WTC11 (cell line): ENCODE results near the gene VDAC1. TPM values are rescaled to one million over a fixed set of nuclear protein-coding genes. Genes with fewer than 3 reads are reported as not detected.

Experiments used
- ATAC-seq: fragments of 200-7000 bp; cut with Tn5 transposase; 2 replicates; pipeline ENCODE4 v1.10.0; 2021; ENCODE audit warnings: mild to moderate bottlenecking, moderate library complexity
- CTCF ChIA-PET: fragments of 300-600 bp; sonication (Branson Sonifier 250); formaldehyde crosslinking; loops from one replicate; lab custom pipeline; 2021; ENCODE audit warnings: antibody characterized with exemption; lab: Charles Lee
- POLR2A ChIA-PET: fragments of 350-600 bp; sonication (Branson Sonifier 250); formaldehyde crosslinking; loops from one replicate; lab custom pipeline; 2021; ENCODE audit warnings: antibody characterized with exemption; lab: Charles Lee
- DNase-seq: peaks from one replicate; pipeline ENCODE4 v3.0.0; 2021; ENCODE audit warnings: low spot score
- H3K27ac Mint-ChIP-seq: 2 replicates; pipeline ENCODE4 v1.8.0; 2021; ENCODE audit warnings: mixed read lengths
- H3K27me3 Mint-ChIP-seq: 2 replicates; pipeline ENCODE4 v1.8.0; 2021; ENCODE audit warnings: low read depth, mild to moderate bottlenecking, moderate library complexity, mixed read lengths
- H3K36me3 Mint-ChIP-seq: 2 replicates; pipeline ENCODE4 v1.8.0; 2021; ENCODE audit warnings: mixed read lengths
- H3K4me1 Mint-ChIP-seq: 2 replicates; pipeline ENCODE4 v1.8.0; 2022; ENCODE audit warnings: mixed read lengths
- H3K4me3 Mint-ChIP-seq: 2 replicates; pipeline ENCODE4 v1.8.0; 2021; ENCODE audit warnings: mild to moderate bottlenecking, moderate library complexity, mixed read lengths
- H3K9me3 Mint-ChIP-seq: 2 replicates; pipeline ENCODE4 v1.8.0; 2021; ENCODE audit warnings: mixed read lengths
- CDX4 ChIP-seq: fragments of 250-450 bp; sonication (Bioruptor Pico); IDR thresholded peaks from 2 replicates; pipeline ENCODE4 v1.9.0; 2021; ENCODE audit warnings: moderate library complexity, mild to moderate bottlenecking, inconsistent platforms, borderline replicate concordance
- CREM ChIP-seq: sonication (generic); formaldehyde crosslinking; IDR thresholded peaks from 2 replicates; pipeline ENCODE4 v1.8.1; 2022; ENCODE audit warnings: mild to moderate bottlenecking, missing genetic modification reagents, moderate library complexity
- E2F1 ChIP-seq: sonication (generic); formaldehyde crosslinking; IDR thresholded peaks from 2 replicates; pipeline ENCODE4 v1.8.0; 2022; ENCODE audit warnings: mild to moderate bottlenecking, missing genetic modification reagents
- ELF4 ChIP-seq: sonication (generic); formaldehyde crosslinking; IDR thresholded peaks from 2 replicates; pipeline ENCODE4 v1.8.1; 2022; ENCODE audit warnings: low read depth, mild to moderate bottlenecking, moderate library complexity, missing genetic modification reagents
- FOXP4 ChIP-seq: sonication (generic); formaldehyde crosslinking; IDR thresholded peaks from 2 replicates; pipeline ENCODE4 v1.8.0; 2022; ENCODE audit warnings: mild to moderate bottlenecking, missing genetic modification reagents
- HMGA2 ChIP-seq: fragments of 250-450 bp; sonication (Bioruptor Pico); IDR thresholded peaks from 2 replicates; pipeline ENCODE4 v1.4.0; 2021; ENCODE audit warnings: mild to moderate bottlenecking, moderate library complexity
- MXD4 ChIP-seq: fragments of 250-450 bp; sonication (Bioruptor Pico); IDR thresholded peaks from 2 replicates; pipeline ENCODE4 v1.8.0; 2021; ENCODE audit warnings: mild to moderate bottlenecking, moderate library complexity, borderline replicate concordance
- NFATC4 ChIP-seq: fragments of 250-450 bp; sonication (Bioruptor Pico); IDR thresholded peaks from 2 replicates; pipeline ENCODE4 v1.9.0; 2021; ENCODE audit warnings: mild to moderate bottlenecking
- NR2C2 ChIP-seq: sonication (generic); formaldehyde crosslinking; IDR thresholded peaks from 2 replicates; pipeline ENCODE4 v1.8.0; 2022; ENCODE audit warnings: mild to moderate bottlenecking, missing genetic modification reagents
- RELA ChIP-seq: sonication (generic); formaldehyde crosslinking; IDR thresholded peaks from 2 replicates; pipeline ENCODE4 v1.8.1; 2022; ENCODE audit warnings: missing genetic modification reagents, mild to moderate bottlenecking, borderline replicate concordance
- RORB ChIP-seq: fragments of 250-450 bp; sonication (Bioruptor Pico); IDR thresholded peaks from 2 replicates; pipeline ENCODE4 v1.9.0; 2021; ENCODE audit warnings: mild to moderate bottlenecking
- SMAD3 ChIP-seq: sonication (generic); formaldehyde crosslinking; IDR thresholded peaks from 2 replicates; pipeline ENCODE4 v1.8.0; 2022; ENCODE audit warnings: missing genetic modification reagents, mild to moderate bottlenecking, borderline replicate concordance
- SMAD4 ChIP-seq: sonication (generic); formaldehyde crosslinking; IDR thresholded peaks from 2 replicates; pipeline ENCODE4 v1.8.0; 2022; ENCODE audit warnings: mild to moderate bottlenecking, missing genetic modification reagents
- TEAD4 ChIP-seq: sonication (generic); formaldehyde crosslinking; IDR thresholded peaks from 2 replicates; pipeline ENCODE4 v1.8.0; 2022; ENCODE audit warnings: mild to moderate bottlenecking, missing genetic modification reagents
- ZBTB21 ChIP-seq: sonication (generic); formaldehyde crosslinking; IDR thresholded peaks from 2 replicates; pipeline ENCODE4 v1.8.1; 2023; ENCODE audit warnings: mild to moderate bottlenecking, missing genetic modification reagents, borderline replicate concordance
- ZNF138 ChIP-seq: sonication (generic); formaldehyde crosslinking; conservative IDR thresholded peaks from 2 replicates; pipeline ENCODE4 v1.8.1; 2022; ENCODE audit warnings: mild to moderate bottlenecking, moderate library complexity, missing genetic modification reagents
- ZNF281 ChIP-seq: sonication (generic); formaldehyde crosslinking; IDR thresholded peaks from 2 replicates; pipeline ENCODE4 v1.8.0; 2023; ENCODE audit warnings: mild to moderate bottlenecking, missing genetic modification reagents
- ZNF396 ChIP-seq: fragments of 250-450 bp; sonication (Bioruptor Pico); IDR thresholded peaks from 2 replicates; pipeline ENCODE4 v1.8.0; 2021; ENCODE audit warnings: mild to moderate bottlenecking, moderate library complexity, borderline replicate concordance
- total RNA-seq: library from RNA; stranded (reverse); gene quantifications from 3 replicates; pipeline ENCODE4 v1.2.3, GENCODE V29; 2021
- TF ChIP-seq, protein P1 (sequence below): sonication (generic); formaldehyde crosslinking; IDR thresholded peaks from 2 replicates; pipeline ENCODE4 v1.8.1; 2022; ENCODE audit warnings: mild to moderate bottlenecking, missing genetic modification reagents, moderate library complexity, borderline replicate concordance

The VDAC1 gene
- total RNA-seq, 1 experiment from 2014 or later, result 274 TPM

GRCh38 chr5:134008266-134008749, 3.5 kb upstream of the VDAC1 start:
- no peak for DNase-seq
- H3K9me3 Mint-ChIP-seq, result peaks cover 7% of the 10 kb centered on the region; the same call in 1 of the 2 replicates
- no peak for ATAC-seq
- ChIA-PET CTCF (interaction anchor here (1.2 to 5.4 kb wide), 6 partner anchors 11 to 132 kb away, joined by 3 to 37 read pairs (median 12); no protein-coding TSS in a partner anchor), POLR2A (no interaction called here)
- H3K27me3 Mint-ChIP-seq, result no peaks in the 10 kb centered on the region; the same call in 1 of the 2 replicates
- H3K4me1 Mint-ChIP-seq, result peaks cover 27% of the 10 kb centered on the region
- TF ChIP-seq E2F1, result no peak
- TF ChIP-seq HMGA2 (CRISPR knock-in tag), result no peak
- TF ChIP-seq ZNF281 (CRISPR knock-in tag), result no peak
- TF ChIP-seq MXD4 (CRISPR knock-in tag), result no peak
- TF ChIP-seq SMAD3 (CRISPR knock-in tag), result no peak
- no peak for TF ChIP-seq FOXP4
- no peak for TF ChIP-seq CREM (CRISPR knock-in tag)
- no peak for TF ChIP-seq ZNF138
- no peak for TF ChIP-seq SMAD4 (CRISPR knock-in tag)
- no peak for TF ChIP-seq TEAD4 (CRISPR knock-in tag)
- no peak for TF ChIP-seq CDX4
- no peak for TF ChIP-seq ELF4 (CRISPR knock-in tag)
- TF ChIP-seq ZBTB21 (CRISPR knock-in tag), result no peak
- TF ChIP-seq RELA (CRISPR knock-in tag), result no peak
- no peak for TF ChIP-seq NR2C2 (CRISPR knock-in tag)
- TF ChIP-seq NFATC4 (CRISPR knock-in tag), result no peak
- TF ChIP-seq ZNF396 (CRISPR knock-in tag), result no peak
- TF ChIP-seq RORB, result no peak
- TF ChIP-seq, protein P1, sequence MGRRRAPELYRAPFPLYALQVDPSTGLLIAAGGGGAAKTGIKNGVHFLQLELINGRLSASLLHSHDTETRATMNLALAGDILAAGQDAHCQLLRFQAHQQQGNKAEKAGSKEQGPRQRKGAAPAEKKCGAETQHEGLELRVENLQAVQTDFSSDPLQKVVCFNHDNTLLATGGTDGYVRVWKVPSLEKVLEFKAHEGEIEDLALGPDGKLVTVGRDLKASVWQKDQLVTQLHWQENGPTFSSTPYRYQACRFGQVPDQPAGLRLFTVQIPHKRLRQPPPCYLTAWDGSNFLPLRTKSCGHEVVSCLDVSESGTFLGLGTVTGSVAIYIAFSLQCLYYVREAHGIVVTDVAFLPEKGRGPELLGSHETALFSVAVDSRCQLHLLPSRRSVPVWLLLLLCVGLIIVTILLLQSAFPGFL (CRISPR knock-in tag), result no peak
- H3K36me3 Mint-ChIP-seq, result no peaks in the 10 kb centered on the region
- no peak overlapping the region for H3K27ac Mint-ChIP-seq
- no peak overlapping the region for H3K4me3 Mint-ChIP-seq
